HG02943 (cell line): ENCODE results near the gene MGAT4D.
A peak's percentile ranks its signal among the peaks of the same experiment; 100 is the strongest.
"Not testable (repeated sequence)": the region's sequence is repeated elsewhere in the genome, so short reads cannot be mapped to it uniquely, and the experiment has no call there.

Experiments
- ATAC-seq: cut with Tn5 transposase; IDR thresholded peaks from one replicate; pipeline ENCODE4 v1.9.1; 2021; ENCODE audit warnings: mild to moderate bottlenecking, low read depth, moderate library complexity; ENCODE audit not compliant: unreplicated experiment

MGAT4D gene

GRCh38 chr4:140497747-140498636 is at the start of gene MGAT4D:
Gene MGAT4D (minus strand): TSS chr4:140498293. CDS start chr4:140498222, 71 bp downstream.
- ATAC-seq: no peak

GRCh38 chr4:140533951-140534480 is 35.9 kb upstream of the MGAT4D start:
- no peak for ATAC-seq

- ATAC-seq: no peak
These were observed 31.3 kb upstream of the MGAT4D start for GRCh38 chr4:140529434-140529833.

GRCh38 chr4:140523857-140524742 is 26.0 kb upstream of the MGAT4D start, which contains the start of gene ELMOD2:
Gene ELMOD2 (plus strand): TSS chr4:140524168. CDS start chr4:140525429, 1,261 bp downstream.
- peak; percentile 100 for ATAC-seq

GRCh38 chr4:140523370-140523856 is 25.3 kb upstream of the MGAT4D start:
- ATAC-seq: peak; percentile 5

GRCh38 chr4:140515423-140515822 is 17.3 kb upstream of the MGAT4D start:
- ATAC-seq: no peak

- not testable (repeated sequence) for ATAC-seq
These were observed 15.7 kb upstream of the MGAT4D start for GRCh38 chr4:140513765-140514164.

- no peak for ATAC-seq
These were observed 6.2 kb upstream of the MGAT4D start for GRCh38 chr4:140504261-140504660.

GRCh38 chr4:140499391-140499790 is 1.3 kb upstream of the MGAT4D start:
- no peak for ATAC-seq

GRCh38 chr4:140497405-140497746 is 717 bp downstream of the MGAT4D start:
- no peak for ATAC-seq

GRCh38 chr4:140485939-140486338 is 12.2 kb downstream of the MGAT4D start:
- ATAC-seq: no peak

- ATAC-seq: no peak
These were observed 14.6 kb downstream of the MGAT4D start for GRCh38 chr4:140483445-140483844.

GRCh38 chr4:140472156-140472555 is 25.9 kb downstream of the MGAT4D start:
- ATAC-seq: no peak

- no peak for ATAC-seq
These were observed 28.0 kb downstream of the MGAT4D start for GRCh38 chr4:140469791-140470733.

- no peak for ATAC-seq
These were observed 31.9 kb downstream of the MGAT4D start for GRCh38 chr4:140466146-140466545.

GRCh38 chr4:140463614-140464013 is 34.5 kb downstream of the MGAT4D start:
- ATAC-seq: no peak

- no peak for ATAC-seq
These were observed 34.9 kb downstream of the MGAT4D start for GRCh38 chr4:140463182-140463581.

GRCh38 chr4:140450352-140450751 is 47.7 kb downstream of the MGAT4D start:
- no peak for ATAC-seq

- no peak for ATAC-seq
These were observed 49.3 kb downstream of the MGAT4D start for GRCh38 chr4:140448830-140449229.

GRCh38 chr4:140448162-140448561 is 49.9 kb downstream of the MGAT4D start:
- ATAC-seq: no peak
